GM18873 (cell line): ENCODE results near the gene SERPINB4.
"Not testable (repeated sequence)": the region's sequence is repeated elsewhere in the genome, so short reads cannot be mapped to it uniquely, and the experiment has no call there.

Experiments used
- ATAC-seq: cut with Tn5 transposase; IDR thresholded peaks from one replicate; pipeline ENCODE4 v1.9.1; 2021; ENCODE audit warnings: mild to moderate bottlenecking, moderate library complexity, moderate number of reproducible peaks; ENCODE audit not compliant: unreplicated experiment, low FRiP score

The SERPINB4 gene

DNA sequence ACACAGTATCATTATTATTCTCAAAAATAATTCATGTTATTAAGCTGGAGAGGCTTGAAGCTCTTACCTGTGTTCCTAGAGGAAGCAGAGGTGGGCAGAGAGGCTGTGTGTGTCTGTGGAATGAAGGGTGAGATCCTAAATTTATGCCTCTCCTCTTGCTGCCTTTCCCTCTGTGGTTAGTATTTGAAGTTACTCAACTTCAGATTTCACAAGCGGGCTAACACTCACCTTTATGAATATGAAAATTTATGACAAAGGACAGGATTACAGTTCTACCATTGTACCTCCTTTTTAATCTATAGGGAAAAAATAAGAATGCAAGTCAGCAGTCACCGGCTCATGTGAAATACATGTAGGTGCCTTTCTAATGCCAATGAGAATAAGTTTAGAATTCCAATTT lies at the start of gene SERPINB4:
Gene SERPINB4 (minus strand): TSS at position 115 of the 400 bp plus-strand sequence. CDS start 679 bp downstream, outside the sequence.
- not testable (repeated sequence) for ATAC-seq

DNA sequence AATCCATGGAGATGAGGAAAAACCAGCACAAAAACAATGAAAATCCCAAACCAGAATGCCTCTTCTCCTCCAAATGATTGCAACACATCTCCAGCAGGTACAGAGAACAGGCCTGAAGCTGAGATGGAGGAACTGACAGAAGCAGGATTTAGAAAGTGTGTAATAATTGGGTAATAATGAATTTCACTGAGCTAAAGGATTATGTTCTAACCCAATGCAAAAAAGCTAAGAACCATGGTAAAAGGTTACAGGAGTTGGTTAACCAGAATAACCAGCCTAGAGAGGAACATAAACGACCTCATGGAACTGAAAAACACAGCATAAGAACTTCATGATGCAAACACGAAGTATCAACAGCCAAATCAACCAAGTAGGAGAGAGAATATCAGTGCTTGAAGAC lies 45.0 kb upstream of the SERPINB4 start:
- no peak for ATAC-seq

DNA sequence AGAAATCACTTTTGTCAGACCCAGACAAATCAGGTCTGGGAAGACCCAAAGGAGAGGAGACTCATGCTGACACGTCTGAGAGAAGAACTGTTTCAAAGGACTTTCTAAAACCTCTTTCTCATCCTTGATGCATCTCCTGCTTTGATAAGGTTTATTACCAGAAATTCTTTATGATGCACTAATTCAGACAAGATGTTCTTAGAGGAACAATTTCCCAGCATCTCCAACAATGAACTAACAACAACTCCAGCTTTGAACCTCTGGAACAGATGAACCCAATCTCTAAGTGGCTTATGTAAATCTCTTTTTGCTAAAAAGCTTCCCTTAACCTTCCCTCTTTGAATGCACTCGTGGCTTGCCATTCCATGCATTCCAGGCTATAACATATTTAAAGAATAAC lies 42.8 kb upstream of the SERPINB4 start:
- ATAC-seq = no peak

DNA sequence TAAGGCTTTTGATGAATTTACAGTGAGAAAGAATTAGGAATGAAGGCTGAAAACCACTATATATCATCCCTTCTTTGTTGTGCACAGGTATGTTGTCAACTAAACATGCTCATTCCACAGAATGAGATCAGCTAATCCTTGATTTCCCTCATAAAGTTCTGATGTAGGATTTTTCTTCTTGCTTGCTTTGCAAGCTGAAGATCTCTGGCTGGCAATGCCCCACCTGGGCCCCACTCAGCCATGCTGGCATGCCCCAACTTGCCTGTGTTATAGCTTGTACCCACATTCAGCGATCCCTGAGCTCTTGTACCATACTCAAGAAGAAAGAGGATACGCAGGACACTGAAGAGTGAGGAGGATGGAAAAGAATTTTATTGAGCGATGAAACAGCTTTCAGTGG lies 40.7 kb upstream of the SERPINB4 start:
- no peak for ATAC-seq

DNA sequence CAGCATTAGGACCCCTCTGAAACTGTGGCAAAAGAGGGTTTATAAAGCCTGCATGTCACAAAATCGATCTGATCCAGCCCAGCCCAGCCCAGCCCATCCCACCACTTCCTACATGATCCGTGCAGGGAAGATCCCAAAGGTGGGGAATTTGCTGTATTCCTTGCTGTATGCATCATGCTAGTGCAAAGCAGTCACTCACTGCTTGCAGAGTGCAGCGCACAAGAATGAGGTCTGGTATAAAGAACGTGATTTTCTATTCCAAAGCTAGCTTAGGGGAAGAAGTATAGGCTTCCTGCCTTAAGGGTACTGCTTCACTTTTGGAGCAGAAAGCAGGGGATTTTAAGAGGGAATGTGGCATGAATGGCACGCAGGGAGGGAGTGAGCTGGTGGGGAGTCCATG lies 39.8 kb upstream of the SERPINB4 start:
- ATAC-seq = no peak

DNA sequence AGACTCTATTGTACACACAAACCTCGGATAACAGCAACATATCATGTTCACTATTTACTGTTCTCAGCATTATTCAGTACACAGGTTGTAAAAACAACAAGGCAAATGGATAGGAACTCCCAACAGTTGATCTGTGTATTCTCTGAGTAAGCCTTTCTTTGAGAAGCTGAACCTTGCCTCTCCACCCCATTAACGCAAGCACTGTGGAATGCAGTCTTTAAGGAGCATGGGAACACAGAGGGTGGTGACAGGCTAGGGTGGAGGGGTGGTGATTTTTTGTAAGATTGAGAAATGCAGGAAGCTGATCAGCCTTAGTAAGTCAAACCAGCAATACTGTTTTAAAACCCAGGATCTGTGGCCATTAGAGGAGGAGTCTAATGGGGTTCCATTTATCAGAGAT lies 39.1 kb upstream of the SERPINB4 start:
- ATAC-seq = no peak

DNA sequence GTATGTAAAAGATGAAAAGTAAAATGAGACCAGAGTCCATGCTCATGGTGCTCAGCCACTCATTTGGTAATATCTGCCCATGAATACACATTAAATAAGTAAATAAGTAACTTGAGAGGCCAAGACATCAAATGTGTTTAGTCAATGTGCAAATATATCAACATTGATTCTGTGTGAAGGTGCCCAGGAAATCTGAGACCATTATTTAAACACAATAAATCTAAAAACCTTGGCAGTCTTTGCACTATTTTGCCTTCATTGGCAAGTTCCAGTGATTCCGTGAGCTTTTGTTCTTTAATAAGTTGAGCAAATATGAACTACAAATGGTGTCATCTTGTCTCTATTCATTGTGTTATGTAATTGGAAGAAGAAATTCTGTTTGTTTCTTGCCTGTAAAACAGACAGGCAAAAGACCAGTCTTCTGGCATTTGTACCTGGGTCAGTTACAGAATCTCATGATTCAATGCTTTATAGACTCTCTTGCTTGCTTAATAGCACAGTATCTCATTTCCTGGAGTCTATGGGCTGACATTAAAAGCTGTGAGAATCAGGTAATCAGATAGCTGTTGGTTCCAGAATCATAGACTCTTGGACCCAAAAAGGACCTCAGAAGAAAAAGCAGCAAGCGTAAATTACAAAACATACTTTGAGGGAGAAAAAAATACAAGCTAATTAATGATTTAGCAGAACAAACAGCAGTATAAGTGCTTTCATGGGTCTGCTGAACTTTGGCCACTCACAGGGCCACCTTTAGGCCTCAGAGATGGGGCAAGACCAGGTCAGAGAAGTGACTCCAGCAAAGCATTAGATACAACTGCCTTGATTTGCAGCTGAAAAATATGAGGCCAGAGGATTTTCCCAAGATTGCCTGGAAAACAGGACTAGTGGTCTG lies 37.6 kb upstream of the SERPINB4 start:
- no peak for ATAC-seq

DNA sequence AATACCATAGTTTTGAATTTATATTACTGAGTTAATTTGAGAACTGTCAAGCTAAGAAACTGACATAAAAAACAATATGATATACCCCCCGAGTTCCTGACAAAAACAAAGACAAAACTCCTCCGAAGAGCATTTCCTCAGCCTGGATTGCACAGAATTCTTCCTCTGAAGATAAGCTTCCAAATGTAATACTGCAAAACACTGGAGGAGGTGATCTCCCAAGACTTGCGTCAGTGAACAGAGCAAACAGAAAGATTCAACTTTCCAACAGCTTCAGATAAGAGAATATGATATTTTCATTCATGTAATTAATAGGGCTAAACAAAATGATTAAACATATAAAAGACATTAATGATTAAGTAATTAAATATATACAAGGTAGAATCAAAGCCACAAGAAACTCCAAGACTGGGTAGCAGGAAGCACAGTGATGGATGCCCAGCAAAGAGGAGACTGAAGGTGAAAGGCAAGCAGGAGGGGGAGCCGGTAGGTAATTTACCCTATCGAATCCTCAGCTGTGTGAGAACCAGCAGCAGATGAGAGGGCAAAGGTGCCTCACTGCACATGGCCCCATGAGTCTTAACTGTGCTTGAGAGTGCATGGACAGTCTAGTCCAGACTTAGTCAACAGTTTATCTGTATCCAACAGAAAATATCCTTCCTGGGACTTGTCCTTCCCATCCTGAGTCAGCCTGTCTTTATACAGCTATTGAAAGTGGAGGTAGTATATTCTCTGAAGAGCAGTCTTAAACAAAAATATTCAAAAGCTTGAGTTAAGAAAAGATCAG lies 36.0 kb upstream of the SERPINB4 start:
- no peak for ATAC-seq

DNA sequence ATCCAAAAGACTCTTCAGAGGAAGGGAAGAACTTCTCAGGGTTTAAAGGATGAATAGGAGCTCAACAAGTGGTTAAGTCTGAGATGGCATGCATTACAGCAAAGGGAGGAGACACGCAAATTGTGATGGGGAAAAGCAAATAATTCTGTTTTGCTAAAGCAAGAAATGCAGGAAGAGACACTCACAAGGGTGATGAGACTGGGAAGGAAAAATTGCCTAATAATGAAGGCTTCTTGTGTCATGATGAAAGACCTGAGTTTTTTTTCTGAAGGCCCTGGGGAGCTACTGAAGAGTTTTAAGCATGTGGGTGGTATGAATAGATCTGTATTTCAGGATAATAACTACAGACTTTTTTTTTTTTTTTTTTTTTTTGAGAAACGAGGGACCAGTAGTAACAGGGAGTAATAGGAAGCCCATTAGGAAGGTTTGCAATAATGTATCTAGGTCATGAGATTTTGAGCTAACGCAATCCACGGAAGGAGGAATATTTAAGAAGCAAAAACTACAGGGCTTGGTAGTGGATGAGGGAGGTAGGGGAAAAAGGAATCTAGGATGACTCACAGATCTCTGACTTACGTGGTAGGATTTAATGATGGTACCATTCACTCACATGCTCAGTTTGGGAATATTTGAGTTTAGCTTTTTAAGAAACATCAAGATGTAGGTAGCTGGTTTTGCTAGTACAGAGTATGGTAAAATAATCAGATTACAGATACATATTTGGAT lies 33.6 kb upstream of the SERPINB4 start:
- no peak for ATAC-seq

DNA sequence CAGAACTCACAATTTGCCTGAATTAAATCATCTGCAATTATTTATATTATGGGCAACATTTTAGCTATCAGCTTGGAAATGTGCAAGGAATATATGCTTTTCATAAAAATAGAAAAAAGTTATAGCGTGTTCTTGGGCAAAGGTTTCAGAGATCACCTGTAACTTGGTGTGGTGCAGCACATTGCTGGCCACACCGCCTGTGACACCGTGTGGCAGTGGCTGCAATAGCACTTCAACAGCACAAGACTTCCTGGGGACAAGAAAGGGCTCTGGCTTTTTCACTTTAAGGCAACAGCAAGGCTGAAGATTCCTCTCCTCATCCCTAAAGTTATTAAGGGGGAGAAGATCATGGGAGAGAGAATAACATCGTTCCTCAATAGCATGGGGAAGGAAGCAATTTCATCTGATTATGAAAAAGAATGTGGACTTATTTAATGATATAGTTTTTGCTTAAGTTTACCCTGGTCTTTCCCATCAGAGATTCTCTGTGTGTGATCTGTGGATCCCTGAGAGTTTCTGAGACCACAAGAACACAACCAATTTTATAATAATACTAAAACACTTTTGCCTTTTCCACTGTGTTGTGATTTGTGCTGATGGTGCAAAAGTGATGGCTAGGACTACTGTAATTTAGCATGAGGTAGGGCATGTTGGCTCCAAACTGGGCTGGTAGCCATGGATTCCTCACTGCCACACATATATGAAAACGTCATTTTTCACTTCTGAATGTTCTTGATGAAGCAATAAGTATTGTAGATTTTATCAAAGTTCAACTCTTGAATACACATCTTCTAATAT lies 32.7 kb upstream of the SERPINB4 start:
- ATAC-seq = peak; percentile 60

DNA sequence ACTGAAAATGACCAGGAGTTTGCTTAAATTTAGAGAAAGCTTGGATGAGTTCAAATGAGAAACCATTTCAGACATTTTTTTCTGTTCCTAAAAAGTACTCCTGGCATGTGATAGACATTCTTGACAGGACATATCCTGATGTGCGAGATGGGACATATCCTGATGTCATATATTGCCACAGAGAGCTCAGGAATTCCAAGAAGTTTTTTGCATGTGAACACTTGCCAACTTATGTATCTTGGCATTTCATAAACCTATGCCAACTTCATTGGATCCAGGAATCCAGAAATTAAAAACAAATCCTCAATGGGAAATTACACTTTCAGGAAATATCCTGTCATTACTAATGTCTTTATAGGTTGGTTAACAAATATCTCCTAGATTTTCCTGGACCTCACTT lies 20.5 kb upstream of the SERPINB4 start:
- no peak for ATAC-seq

DNA sequence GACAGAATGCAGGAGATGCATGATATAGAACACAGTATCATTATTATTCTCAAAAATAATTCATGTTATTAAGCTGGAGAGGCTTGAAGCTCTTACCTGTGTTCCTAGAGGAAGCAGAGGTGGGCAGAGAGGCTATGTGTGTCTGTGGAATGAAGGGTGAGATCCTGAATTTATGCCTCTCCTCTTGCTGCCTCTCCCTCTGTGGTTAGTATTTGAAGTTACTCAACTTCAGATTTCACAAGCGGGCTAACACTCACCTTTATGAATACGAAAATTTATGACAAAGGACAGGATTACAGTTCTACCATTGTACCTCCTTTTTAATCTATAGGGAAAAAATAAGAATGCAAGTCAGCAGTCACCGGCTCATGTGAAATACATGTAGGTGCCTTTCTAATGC lies 17.7 kb upstream of the SERPINB4 start, which contains the start of gene SERPINB3:
Gene SERPINB3 (minus strand): TSS at position 144 of the 400 bp plus-strand sequence. CDS start 677 bp downstream, outside the sequence.
- ATAC-seq = not testable (repeated sequence)

DNA sequence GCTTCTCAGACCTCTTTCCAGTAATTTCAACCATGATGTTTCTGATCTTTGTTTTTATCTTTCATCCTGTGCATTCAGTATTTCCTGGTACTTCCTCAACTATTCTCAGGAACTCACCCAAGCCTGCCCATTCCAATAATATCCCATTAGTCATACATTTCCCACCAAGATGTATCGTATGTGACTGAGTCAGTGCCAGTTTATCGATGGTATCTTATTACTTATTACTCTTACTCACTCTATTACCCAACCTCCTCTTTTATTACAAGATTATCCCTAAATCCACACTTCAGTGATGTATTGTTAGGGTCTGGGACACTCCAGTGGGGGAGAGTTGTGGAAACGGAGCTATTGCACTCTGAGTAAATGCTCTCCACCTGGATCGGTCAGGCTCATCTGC lies 14.9 kb upstream of the SERPINB4 start:
- ATAC-seq = not testable (repeated sequence)

DNA sequence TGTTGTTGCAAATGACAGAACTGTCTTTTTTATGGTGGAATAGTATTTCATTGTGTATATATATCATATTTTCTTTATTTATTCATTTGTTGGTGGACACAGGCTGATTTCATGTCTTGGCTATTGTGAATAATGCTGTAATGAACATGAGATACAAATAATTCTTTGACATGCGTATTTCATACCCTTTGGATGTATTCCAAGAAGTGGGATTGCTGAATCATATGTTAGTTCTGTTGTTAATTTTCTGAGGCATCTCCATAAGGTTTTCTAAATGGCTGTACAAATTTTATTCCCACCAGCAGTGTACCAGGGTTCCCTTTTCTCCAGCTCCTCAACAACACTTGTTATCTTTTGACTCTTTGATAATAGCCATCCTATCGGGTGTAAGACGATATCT lies 6.2 kb upstream of the SERPINB4 start:
- not testable (repeated sequence) for ATAC-seq

DNA sequence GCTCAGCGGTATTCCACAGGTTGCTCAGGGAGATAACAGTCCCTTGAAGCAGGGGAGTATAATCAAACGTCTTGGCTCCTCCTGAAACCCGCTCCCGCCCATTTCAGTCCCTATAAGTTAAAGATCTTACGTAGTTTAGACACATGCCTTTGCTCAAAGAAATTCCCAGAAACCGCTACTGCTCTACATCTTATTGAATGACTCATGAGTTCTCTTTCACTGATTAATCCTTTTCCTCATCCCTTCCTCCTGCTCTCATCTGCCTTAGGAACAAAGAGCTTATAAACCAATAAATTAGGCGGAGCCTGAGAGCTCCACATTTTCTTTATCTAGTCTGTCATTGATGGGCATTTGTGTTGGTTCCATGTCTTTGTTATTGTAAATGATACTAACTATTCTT lies 4.2 kb upstream of the SERPINB4 start:
- ATAC-seq = no peak

DNA sequence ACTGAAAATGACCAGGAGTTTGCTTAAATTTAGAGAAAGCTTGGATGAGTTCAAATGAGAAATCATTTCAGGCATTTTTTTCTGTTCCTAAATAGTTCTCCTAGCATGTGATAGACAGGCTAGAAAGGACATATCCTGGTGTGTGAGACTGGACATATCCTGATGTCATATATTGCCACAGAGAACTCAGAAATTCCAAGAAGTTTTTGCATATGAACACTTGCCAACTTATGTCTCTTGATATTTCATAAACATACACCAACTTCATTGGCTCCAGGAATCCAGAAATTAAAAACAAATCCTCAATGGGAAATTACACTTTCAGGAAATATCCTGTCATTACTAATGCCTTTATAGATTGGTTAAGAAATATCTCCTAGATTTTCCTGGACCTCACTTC lies 2.9 kb upstream of the SERPINB4 start:
- no peak for ATAC-seq

DNA sequence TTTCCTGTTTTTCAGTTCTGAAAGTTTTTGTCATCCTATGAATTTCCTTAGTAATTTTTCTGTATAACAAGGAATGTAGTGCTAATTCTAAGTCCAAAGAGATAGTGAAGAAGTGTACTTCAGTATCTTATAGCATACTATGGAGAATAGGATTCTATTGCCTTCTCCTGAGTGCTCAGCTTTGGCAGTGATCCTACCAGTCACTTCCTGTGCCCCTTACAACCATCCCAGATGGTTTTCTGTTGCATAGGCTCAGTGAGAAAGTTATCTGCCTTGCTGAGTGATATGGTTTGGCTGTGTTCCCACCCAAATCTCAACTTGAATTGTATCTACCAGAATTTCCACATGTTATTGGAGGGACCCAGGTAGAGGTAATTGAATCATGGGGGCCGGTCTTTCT lies 638 bp upstream of the SERPINB4 start:
- ATAC-seq = not testable (repeated sequence)

DNA sequence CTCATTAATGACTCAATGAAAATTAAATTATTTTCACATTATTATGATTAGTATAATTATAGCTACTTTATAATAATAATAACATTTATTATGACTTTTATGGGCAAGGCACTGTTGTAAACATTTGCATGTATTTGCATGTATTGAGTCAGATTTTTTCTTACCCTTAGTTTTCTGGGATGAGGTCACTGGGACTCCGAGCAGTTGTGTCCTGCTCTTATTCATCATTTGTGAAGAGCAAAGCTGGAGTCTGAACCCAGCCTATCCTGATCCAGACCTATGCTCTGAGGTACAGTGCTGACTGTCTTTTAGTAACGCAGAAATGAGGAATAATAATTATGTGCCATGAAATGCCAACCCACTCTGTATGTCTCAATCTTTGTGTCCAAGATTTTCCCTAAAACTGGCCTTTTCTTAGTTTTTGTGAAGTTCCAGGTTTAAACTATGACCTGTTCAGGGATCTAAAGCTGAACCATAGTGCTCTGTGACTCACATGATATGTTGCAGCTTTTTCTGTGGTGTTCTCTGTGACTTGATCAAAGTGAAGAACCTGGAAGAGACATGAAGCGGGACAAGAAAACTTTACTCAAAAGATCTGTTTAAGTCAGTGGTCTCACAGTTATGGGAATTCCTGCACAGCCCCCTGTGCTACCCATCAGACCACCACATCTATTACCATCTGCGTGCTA lies 1.2 kb downstream of the SERPINB4 start:
- not testable (repeated sequence) for ATAC-seq

DNA sequence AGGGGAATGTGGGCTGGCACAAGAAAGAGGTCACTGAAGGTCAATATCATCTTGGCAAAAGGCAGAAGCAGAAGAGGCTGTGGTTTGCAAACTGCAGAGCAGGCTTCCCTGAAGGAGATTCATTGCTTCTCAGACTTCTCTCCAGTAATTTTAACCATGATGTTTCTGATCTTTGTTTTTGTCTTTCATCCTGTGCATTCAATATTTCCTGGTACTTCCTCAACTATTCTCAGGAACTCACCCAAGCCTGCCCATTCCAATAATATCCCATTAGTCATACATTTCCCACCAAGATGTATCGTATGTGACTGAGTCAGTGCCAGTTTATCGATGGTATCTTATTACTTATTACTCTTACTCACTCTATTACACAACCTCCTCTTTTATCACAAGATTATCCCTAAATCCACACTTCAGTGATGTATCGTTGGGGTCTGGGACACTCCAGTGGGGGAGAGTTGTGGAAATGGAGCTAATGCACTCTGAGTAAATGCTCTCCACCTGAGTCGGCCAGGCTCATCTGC lies 2.8 kb downstream of the SERPINB4 start:
- not testable (repeated sequence) for ATAC-seq
